Endothelial cell of umbilical vein (primary cell): ENCODE measurements around the gene CAMTA1. TPM values are rescaled to one million over a fixed set of nuclear protein-coding genes. Genes with fewer than 3 reads are reported as not detected.

ENCODE experiments used
- BruUV-seq: library from RNA; stranded (reverse); fragments of 400-500 nt; replicated peaks from 2 replicates; lab custom pipeline; 2021; lab: Mats Ljungman, UMichigan
- CTCF ChIA-PET: fragments of 300-600, 350-600 bp; sonication (Branson Sonifier 250); formaldehyde crosslinking; loops from one replicate; lab custom pipeline; 2021; ENCODE audit warnings: antibody characterized with exemption, inconsistent platforms; lab: Charles Lee
- POLR2A ChIA-PET: fragments of 300-600, 350-600 bp; sonication (Branson Sonifier 250); formaldehyde crosslinking; loops from one replicate; lab custom pipeline; 2021; ENCODE audit warnings: antibody characterized with exemption, inconsistent platforms; lab: Charles Lee
- DNase-seq: peaks from one replicate; pipeline ENCODE4 v3.0.0-alpha.2; 2011; ENCODE audit warnings: low read depth, low spot score
- FAIRE-seq: peaks from 2 replicates; lab custom pipeline; 2011; peaks lifted over from hg19 to GRCh38; lab: Jason Lieb, UNC
- H2AFZ ChIP-seq: 2 replicates; pipeline ENCODE4 v1.6.0; 2012; ENCODE audit warnings: low read depth, low read length, control low read depth, inconsistent platforms
- H3K27ac ChIP-seq: 2 replicates; pipeline ENCODE4 v1.5.1; 2011; ENCODE audit warnings: low read depth, mild to moderate bottlenecking, control low read depth, low read length, moderate library complexity; ENCODE audit not compliant: insufficient read depth
- H3K27me3 ChIP-seq, 2 experiments: 2 replicates each; pipeline versions ENCODE4 v1.6.0 to v1.6.1; 2011; ENCODE audit warnings: low read length in 2 of 2, mixed read lengths in 1 of 2; ENCODE audit not compliant: control insufficient read depth in 2 of 2, insufficient read depth in 2 of 2
- H3K36me3 ChIP-seq, 2 experiments: 2 replicates in 1 of 2; 3 replicates in 1 of 2; pipeline ENCODE4 v1.5.1; 2011; ENCODE audit warnings: low read length in 2 of 2, mild to moderate bottlenecking in 1 of 2, moderate library complexity in 1 of 2; ENCODE audit not compliant: control insufficient read depth in 2 of 2, insufficient read depth in 2 of 2; ENCODE audit errors: extremely low read depth in 1 of 2
- H3K4me1 ChIP-seq: 3 replicates; pipeline ENCODE4 v1.5.1; 2011; ENCODE audit warnings: mild to moderate bottlenecking, low read length; ENCODE audit not compliant: control insufficient read depth, insufficient read depth; ENCODE audit errors: extremely low read depth
- H3K4me2 ChIP-seq: 2 replicates; pipeline ENCODE4 v1.6.1; 2011; ENCODE audit warnings: low read length, control low read depth, mixed read lengths; ENCODE audit not compliant: insufficient read depth
- H3K4me3 ChIP-seq, 3 experiments: fragments of 200-600 bp in 1 of 3; sonication (generic), shearing (Covaris generic) in 1 of 3; replicated peaks in 1 of 3; 2 replicates each; pipeline ENCODE4 v1.5.1; 2011 to 2016; ENCODE audit warnings: control low read depth in 3 of 3, low read length in 3 of 3, mild to moderate bottlenecking in 2 of 3, inconsistent platforms in 1 of 3, low read depth in 1 of 3, moderate library complexity in 1 of 3; ENCODE audit not compliant: insufficient read depth in 1 of 3
- H3K79me2 ChIP-seq: 2 replicates; pipeline ENCODE4 v1.6.0; 2012; ENCODE audit warnings: low read length, inconsistent platforms; ENCODE audit not compliant: control insufficient read depth, insufficient read depth
- H3K9ac ChIP-seq: replicated peaks from 2 replicates; pipeline ENCODE3; 2011; ENCODE audit warnings: low read length, control low read depth; ENCODE audit not compliant: insufficient read depth; ENCODE audit errors: extremely low read depth
- H3K9me1 ChIP-seq: replicated peaks from 3 replicates; pipeline ENCODE4 v1.6.0; 2011; ENCODE audit warnings: mild to moderate bottlenecking, low read length; ENCODE audit not compliant: control insufficient read depth, insufficient read depth; ENCODE audit errors: extremely low read depth
- H3K9me3 ChIP-seq: replicated peaks from 2 replicates; pipeline ENCODE4 v1.5.1; 2012; ENCODE audit warnings: low read length, inconsistent platforms; ENCODE audit not compliant: control insufficient read depth, insufficient read depth
- H4K20me1 ChIP-seq: replicated peaks from 2 replicates; pipeline ENCODE3; 2011; ENCODE audit warnings: mild to moderate bottlenecking, low read length; ENCODE audit not compliant: control insufficient read depth, insufficient read depth; ENCODE audit errors: extremely low read depth
- EZH2 ChIP-seq: IDR thresholded peaks from 2 replicates; pipeline ENCODE4 v1.6.1; 2012; ENCODE audit warnings: borderline replicate concordance, low read depth, mild to moderate bottlenecking, moderate library complexity, low read length, inconsistent platforms; ENCODE audit not compliant: severe bottlenecking
- FOS ChIP-seq: IDR thresholded peaks from 2 replicates; pipeline ENCODE4 v1.6.1; 2011; ENCODE audit warnings: mild to moderate bottlenecking, low read length, moderate library complexity, borderline replicate concordance; ENCODE audit not compliant: insufficient read depth
- GATA2 ChIP-seq: IDR thresholded peaks from 2 replicates; pipeline ENCODE4 v1.7.0; 2011; ENCODE audit warnings: low read depth, mild to moderate bottlenecking, moderate library complexity, mixed read lengths, low read length; ENCODE audit not compliant: insufficient read length, insufficient read depth
- JUN ChIP-seq: IDR thresholded peaks from 2 replicates; pipeline ENCODE4 v1.6.1; 2011; ENCODE audit warnings: borderline replicate concordance, low read depth; ENCODE audit not compliant: insufficient read length, insufficient read depth
- MYC ChIP-seq: IDR thresholded peaks from one replicate; pipeline ENCODE4 v1.6.1; 2011; ENCODE audit warnings: mild to moderate bottlenecking, low read depth, low read length
- POLR2A ChIP-seq: IDR thresholded peaks from 2 replicates; pipeline ENCODE4 v1.6.1; 2012; ENCODE audit warnings: low read depth, mild to moderate bottlenecking, control low read depth, low read length
- POLR2AphosphoS5 ChIP-seq: IDR thresholded peaks from 2 replicates; pipeline ENCODE4 v1.6.1; 2012; ENCODE audit warnings: low read depth, mild to moderate bottlenecking, control low read depth, low read length, moderate library complexity; ENCODE audit not compliant: insufficient read depth
- dilution Hi-C: fragments of 300-500 bp; cut with MboI; formaldehyde crosslinking; loops from one replicate; pipeline ENCODE4 v1.15.0; 2019; ENCODE audit warnings: low sequenced_read_pairs; ENCODE audit not compliant: extremely low pct_ligation_motif_present
- intact Hi-C: fragments of 100-400 bp; cut with micrococcal nuclease; formaldehyde crosslinking; loops from one replicate; pipeline ENCODE4 v1.10.0; 2022
- polyA plus RNA-seq, 4 experiments: library from polyadenylated mRNA; depleted of rRNA in 3 of 4; stranded (reverse) in 3 of 4; unstranded in 1 of 4; fragments of >200 nt; gene quantifications; 2 replicates each; pipeline versions ENCODE4 v1.2.1 to v1.2.3, GENCODE V29; 2011 to 2012; ENCODE audit warnings: missing spikeins in 1 of 4
- total RNA-seq: library from RNA; stranded (reverse); gene quantifications from 2 replicates; pipeline ENCODE4 v1.2.3, GENCODE V29; 2021
- TF ChIP-seq, protein P1 (sequence below): IDR thresholded peaks from 2 replicates; pipeline ENCODE4 v1.6.1; 2011; ENCODE audit not compliant: insufficient read depth, insufficient read length
- TF ChIP-seq, protein P2 (sequence below), 2 donors: IDR thresholded peaks; 1 replicate in 1 of 2; 2 replicates in 1 of 2; pipeline ENCODE4 v1.5.1; 2011; ENCODE audit warnings: low read length in 2 of 2, mild to moderate bottlenecking in 2 of 2, moderate library complexity in 2 of 2, control low read depth in 1 of 2, inconsistent platforms in 1 of 2, low read depth in 1 of 2; ENCODE audit not compliant: insufficient read depth in 1 of 2; ENCODE audit errors: extremely low read depth in 1 of 2

Gene CAMTA1
- total and polyA plus RNA-seq, 2 donors (not counting 3 experiments of a cell fraction or from before 2014, with no cell fraction given): 50.8 to 92.7 TPM

DNA sequence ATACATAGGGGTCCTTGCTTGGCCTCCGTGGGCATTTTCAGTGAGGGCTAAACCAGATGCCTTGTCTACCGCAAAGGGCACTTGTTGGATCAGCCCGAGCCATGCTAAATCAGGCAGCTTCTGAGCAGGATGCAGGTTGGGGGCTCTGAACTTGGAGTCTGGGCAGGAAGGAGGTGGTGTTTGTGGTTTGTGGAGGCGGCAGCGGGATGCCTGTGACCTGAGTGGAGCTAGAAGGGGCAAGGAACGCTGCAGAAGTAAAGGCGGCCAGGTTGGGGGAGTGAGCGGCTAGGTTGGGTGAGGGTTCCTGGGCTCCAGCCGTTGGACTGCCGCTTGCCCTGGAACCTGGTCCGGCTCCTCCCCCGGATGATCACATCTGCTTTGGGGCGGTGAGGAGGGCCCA, 183.9 kb downstream of the CAMTA1 start:
- POLR2A ChIA-PET: no interaction called here

More for the DNA sequence above, 183.9 kb downstream of the CAMTA1 start:
- Histone ChIP-seq H3K4me1 (no peaks in the 10 kb centered on the region), H3K79me2 (no peaks in the 10 kb centered on the region), H3K9me1 (no peaks in the 10 kb centered on the region), H2AFZ (no peak overlapping the region), H3K4me3 (no peak overlapping the region), H3K27ac (no peak overlapping the region), H4K20me1 (no peaks in the 10 kb centered on the region), H3K4me2 (no peak overlapping the region), H3K27me3 (no peaks in the 10 kb centered on the region), H3K36me3 (no peaks in the 10 kb centered on the region), H3K9ac (no peak overlapping the region), H3K9me3 (no peaks in the 10 kb centered on the region)
- intact Hi-C loops: no loop called here
- DNase-seq (no peak), FAIRE-seq (no peak)
- no TSS peak for BruUV-seq
- dilution Hi-C loops: no loop called here
- CTCF ChIA-PET: interaction anchor here (1.2 kb wide), 1 partner anchor 101 kb away, joined by 5 read pairs; no protein-coding TSS in a partner anchor
- TF ChIP-seq, protein P1, sequence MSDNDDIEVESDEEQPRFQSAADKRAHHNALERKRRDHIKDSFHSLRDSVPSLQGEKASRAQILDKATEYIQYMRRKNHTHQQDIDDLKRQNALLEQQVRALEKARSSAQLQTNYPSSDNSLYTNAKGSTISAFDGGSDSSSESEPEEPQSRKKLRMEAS: no peak
- TF ChIP-seq EZH2 (no peak), JUN (no peak), FOS (no peak), MYC (no peak), GATA2 (no peak), POLR2A (no peak), POLR2AphosphoS5 (no peak)
- TF ChIP-seq, protein P2, sequence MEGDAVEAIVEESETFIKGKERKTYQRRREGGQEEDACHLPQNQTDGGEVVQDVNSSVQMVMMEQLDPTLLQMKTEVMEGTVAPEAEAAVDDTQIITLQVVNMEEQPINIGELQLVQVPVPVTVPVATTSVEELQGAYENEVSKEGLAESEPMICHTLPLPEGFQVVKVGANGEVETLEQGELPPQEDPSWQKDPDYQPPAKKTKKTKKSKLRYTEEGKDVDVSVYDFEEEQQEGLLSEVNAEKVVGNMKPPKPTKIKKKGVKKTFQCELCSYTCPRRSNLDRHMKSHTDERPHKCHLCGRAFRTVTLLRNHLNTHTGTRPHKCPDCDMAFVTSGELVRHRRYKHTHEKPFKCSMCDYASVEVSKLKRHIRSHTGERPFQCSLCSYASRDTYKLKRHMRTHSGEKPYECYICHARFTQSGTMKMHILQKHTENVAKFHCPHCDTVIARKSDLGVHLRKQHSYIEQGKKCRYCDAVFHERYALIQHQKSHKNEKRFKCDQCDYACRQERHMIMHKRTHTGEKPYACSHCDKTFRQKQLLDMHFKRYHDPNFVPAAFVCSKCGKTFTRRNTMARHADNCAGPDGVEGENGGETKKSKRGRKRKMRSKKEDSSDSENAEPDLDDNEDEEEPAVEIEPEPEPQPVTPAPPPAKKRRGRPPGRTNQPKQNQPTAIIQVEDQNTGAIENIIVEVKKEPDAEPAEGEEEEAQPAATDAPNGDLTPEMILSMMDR (IDR thresholded peaks at IDR 0.05; ENCODE audit: extremely low read depth in 1 of 2, insufficient read depth in 1 of 2, low read depth in 1 of 2, low read length in 2 of 2): no peak
